IPS-NIHi11 (cell line): ENCODE measurements around the gene ATF7.

Experiments
- DNase-seq: peaks from one replicate; pipeline ENCODE4 v3.0.0; 2012; ENCODE audit warnings: mixed read lengths, low spot score

The ATF7 gene

DNA sequence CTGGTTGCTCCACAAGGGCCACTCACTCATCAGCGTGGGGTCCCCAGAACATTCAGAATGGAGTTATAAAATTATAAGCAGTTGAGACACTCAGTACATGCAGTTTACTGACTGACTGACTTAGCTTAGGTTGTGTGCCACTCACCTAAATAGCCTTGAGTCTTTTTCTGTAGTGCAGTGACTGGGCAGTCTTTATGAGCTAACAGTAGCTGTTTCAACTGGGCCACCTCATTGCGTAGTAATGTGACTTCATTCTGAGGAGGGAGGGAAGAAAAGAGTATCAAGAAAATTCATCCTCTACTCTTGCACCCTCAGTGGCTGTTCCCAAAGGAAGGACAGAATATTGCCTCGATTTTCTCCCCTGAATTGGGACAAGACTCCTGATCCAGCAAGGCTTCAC, 103.1 kb downstream of the ATF7 start:
- DNase-seq: no peak

DNA sequence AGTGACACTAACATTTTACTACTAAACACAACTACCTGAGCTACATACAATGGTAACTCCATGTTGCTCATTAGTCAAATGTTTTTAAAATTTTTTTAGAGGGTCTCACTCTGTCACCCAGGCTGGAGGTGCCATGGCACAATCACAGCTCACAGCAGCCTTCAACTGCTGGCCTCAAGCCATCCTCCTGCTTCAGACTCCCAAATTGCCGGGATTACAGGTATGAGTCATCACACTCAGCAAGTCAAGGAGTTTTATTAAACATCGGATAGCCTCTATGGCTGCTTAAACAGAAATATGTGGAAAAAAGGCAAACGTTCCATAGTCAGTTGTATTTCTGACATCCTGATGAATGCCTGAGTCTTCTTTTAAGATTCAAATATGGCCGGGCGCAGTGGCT, 107.8 kb downstream of the ATF7 start:
- no peak for DNase-seq

DNA sequence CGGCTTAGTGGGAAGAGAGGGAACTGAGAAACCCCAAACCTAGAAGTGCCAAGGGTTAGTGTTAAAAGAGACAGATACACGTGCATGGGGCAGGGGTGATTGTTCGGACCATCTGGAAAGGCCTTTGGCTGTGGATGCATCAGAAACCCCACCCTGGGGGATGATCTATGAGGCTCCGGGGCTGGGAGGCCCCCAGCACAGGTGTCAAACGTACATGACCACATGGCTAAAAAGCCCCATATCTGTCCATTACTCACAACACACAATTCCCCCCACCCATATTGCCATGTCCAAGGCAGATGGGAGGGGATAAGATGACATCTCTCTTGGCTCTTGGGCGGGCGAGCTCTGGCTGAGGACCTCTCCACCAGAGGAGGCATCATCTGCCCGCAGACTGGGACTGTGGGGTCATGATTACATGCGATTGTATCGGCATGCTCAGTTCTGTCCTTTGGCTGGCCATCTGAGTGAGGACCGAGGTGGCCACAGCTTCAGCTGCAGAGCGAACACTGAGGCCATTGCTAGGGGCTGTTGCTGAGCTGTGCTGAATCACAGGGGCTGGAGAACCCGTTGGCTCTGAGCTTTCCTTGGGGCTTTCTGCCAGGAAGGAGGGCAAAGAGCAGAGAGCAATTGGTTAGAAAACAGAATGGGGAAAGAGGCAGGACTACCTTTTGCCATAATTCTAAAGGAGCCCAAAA, 109.3 kb downstream of the ATF7 start:
- no peak for DNase-seq

DNA sequence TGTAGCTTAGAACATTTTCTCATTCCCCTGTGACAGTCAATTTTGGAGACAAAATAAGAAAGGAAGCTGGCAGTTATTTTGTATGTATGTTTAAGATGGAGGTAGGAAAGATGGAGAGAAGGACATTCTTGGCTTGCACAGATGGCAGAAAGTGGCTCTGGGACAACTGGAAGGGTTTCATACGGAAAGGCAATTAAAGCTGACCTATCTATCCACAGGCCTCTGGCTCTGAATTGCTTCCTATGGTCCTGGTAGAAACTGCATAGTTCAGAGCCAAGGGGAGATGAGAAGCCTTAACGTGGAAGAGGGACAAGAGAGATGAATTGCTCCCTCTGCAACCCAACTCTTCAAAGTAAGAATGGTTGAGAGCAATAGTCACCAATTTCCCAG, 110.9 kb downstream of the ATF7 start:
- no peak for DNase-seq

DNA sequence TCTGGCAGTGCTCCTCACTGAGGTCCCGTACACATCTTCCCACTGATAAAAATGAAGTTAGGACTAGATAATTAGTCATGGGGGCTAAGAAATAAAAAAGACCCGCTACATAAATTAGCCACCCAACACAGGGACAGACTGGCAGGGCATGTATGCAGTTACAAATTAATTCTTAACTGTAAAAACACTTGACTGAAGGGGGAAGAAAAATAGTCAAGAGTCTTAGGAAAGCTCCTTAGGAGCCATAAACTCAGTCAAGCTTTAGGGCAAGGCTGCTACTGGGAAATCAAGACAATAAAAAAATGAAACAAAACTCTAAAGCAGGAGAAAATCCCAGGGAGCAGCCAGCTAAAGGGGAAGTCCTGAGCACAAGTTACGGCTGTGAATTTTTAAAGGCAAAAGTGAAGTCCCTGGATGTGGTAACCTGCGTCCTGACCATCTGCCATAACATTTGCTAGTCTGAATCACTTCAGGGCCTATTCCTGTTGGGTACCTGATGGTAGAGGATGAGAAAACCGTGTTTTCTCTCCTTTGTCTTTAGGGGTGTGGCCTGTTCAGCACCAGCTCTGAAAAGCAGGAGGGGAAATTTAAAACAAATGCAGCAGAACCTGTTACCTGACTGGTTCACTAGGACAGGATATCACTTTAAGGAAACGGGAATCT, 111.4 kb downstream of the ATF7 start:
- DNase-seq: no peak

DNA sequence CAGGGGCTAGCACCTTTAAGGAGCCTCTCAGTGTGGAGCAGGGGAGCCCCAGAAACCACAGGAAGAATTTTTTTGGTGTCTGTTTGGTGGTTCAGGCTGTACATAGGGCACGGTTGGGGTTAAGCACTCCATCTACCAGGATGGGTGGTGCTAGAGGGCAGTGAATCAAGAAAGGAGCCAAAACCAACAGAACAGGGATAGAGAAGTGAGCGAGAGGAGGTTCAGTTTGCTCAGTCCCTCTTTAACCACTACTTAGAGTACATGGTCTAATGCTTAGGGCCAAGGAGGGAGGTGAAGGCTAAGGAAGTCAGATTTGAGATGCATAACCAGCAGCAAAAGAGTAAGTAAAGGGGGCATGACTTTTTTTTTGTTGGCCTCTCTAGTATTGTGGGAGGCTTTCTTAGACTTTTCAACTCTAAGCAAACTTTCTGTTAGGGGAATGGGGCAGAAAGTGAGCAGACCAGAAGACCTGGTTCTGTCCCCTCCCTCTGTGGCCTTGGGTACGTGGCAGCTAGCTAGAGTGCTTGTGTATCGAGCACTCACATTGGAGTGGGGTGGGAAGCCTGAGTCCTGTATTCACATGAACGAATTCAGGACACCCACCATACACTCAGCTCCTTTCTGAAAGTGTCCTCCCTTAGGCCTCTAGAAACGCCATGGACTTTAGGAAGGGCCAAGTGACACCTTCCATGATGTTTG, 112.3 kb downstream of the ATF7 start:
- no peak for DNase-seq

DNA sequence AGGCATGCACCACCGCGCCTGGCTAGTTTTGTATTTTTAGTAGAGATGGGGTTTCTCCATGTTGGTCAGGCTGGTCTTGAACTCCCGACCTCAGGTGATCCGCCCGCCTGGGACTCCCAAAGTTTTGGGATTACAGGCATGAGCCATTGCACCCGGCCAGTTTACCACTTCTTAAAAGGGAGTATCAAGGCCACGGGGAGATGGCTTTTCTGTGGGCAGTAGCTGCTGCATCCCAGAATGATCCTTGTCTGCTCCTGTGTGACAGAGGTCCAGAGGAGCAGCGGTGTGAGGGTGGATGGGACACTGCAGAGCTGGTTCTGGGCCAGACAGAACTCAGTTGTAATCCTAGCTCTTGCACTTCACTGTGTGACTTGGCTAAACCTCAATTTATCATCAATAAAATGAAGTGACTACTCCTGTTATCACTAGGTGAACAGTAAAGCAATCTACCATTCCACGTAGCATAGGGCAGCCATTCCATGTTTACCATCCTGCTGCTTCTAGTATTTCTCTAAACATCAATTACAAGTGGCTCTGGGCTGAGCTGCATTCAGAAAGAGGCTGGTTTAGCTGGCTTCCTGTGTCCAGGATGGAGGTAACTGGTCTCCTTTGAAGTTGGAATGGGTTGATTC, 115.9 kb downstream of the ATF7 start:
- no peak for DNase-seq

DNA sequence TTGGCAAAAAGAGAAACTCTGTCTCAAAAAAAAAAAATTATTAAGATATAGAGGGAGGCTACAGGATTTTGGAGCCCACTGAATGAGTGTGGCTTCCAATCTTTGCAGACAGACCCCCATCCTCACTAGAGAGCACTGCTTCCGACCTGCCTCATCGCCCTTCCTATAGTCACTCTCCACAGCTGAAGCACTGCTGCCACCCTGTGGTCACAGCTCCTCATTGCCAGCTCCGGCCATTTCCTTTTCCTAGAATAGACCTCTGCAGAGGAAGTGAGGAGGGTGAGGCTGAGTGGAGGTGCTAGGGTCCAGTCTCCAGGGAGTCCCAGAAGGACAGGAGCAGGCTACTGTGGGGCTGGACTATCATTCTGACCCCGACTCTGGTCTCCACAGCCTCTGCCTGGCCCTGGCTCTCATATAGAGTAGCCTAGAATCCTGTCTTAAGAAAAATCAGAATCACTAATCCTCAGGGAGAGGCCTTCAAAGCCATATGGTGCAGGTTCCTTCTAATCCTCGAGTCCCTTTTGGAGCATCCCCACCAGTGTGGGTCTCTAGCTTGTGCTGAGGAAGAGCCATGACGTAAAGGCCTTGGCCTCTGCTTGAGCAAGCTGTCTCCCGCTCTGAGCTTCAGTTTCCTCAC, 117.5 kb downstream of the ATF7 start:
- DNase-seq: peak; percentile 88

DNA sequence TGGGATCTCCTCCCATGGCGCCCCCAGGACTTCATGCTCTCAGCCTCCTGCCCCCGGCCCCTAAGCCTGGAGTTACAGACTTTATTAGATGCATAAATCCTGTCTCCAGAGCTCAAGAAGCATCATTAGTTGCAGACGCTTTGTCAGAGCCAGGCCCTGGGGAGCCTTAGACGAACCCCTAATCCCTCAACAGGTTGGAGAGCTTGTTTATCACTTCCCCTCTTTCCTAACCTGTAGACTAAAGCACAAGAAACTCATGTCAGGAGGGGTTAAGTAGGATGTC, 118.6 kb downstream of the ATF7 start:
- no peak for DNase-seq

DNA sequence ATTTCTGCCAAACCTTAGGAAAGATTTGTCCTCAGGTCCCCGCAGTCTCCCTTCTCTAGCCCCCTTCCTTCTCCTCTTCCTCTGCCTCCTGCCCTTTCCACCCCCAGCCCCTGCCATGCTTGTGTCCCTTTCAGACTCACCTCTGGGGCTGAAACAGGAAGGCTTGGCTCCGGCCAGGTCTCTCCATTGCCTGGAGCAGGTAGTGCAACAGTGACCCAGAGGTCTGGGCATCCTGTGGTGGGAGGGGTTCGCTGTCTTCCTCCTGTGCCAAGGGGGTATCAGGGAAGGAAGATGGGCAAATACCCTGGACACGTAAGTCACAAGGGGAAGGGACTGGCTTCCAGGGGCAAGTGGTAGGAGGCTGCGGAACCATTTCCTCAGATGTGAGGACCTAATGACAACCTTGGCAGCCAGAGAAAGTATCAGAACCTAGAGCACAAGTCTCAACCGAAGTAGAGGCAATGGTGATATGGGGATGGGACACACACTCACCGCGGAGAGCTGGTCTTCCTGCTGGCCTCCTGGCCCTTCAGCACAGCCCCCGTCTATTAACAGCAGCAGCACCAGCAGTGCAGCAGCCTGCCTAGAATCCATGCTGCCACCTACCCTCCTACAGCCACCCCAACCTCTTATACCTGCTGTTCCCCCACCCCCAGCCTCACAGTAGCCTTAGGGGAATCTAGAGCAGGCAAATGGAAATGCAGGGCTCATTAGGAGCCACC, 119.1 kb downstream of the ATF7 start, which contains the start of gene NPFF:
Gene NPFF (minus strand): TSS at position 604 of the 722 bp plus-strand sequence. CDS start 10 bp downstream, at position 594.
- no peak for DNase-seq

DNA sequence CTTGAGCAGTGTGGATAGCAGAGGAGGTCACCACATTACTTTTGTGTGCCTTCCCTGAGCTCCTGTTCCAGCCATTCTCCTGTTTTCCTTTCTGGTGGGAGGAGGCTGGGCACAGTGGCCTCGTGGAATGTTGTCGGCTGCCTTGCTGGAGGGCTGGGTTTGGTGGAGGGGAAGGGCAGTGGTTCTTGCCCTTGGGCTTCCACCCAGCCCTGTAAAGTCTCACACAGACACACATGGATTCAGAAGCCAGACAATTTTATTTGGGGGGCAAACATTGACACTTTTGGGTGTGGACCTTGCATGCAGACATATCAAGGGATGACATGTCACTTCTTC, 119.8 kb downstream of the ATF7 start:
- DNase-seq: no peak

DNA sequence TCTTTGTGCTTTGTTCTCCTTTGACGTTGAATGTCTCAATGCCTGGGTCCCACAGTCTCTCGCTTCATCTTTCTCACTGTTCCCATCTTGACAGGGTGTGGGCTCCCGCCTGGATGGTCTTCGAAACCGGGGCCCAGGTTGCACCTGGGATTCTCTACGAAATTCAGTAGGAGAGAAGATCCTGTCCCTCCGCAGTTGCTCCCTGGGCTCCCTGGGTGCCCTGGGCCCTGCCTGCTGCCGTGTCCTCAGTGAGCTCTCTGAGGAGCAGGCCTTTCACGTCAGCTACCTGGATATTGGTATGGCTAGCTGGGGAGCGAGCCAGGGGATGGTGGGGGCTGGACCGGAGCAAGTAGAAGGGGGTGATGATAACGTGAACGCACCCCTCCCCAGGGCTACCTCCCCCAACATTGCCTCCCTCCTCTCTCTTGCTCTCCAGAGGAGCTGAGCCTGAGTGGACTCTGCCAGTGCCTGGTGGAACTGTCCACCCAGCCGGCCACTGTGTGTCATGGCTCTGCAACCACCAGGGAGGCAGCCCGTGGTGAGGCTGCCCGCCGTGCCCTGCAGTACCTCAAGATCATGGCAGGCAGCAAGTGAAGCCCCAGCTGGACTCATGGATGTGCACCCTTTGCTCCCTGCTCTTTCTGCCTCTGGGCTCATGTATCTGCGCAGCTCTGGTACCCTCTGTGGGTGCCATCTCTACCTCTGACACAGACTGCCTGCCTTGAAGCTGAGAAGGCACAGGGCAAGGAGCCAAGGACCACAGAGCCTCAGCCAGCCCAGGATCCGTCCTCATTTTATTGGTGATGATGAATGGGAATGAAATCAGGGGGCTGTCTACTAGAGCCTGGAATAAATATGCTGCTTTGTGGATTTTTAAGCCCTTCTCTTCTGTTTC, 120.4 kb downstream of the ATF7 start:
- no peak for DNase-seq

DNA sequence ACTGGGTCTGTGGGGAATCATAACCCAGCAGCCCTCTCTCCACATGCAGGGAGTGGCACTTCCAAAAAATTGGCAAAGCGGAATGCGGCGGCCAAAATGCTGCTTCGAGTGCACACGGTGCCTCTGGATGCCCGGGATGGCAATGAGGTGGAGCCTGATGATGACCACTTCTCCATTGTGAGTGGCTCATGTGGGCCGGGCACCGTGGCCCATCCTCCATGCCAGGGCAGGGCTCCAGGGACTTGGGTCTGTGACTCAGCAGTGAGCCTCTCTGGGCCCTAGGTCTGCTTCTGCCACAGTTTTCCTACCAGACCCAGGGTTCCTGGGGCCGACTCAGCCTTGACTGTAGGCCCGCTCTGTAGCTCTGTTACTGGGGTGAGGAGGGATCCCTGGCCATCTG, 121.1 kb downstream of the ATF7 start:
- no peak for DNase-seq

DNA sequence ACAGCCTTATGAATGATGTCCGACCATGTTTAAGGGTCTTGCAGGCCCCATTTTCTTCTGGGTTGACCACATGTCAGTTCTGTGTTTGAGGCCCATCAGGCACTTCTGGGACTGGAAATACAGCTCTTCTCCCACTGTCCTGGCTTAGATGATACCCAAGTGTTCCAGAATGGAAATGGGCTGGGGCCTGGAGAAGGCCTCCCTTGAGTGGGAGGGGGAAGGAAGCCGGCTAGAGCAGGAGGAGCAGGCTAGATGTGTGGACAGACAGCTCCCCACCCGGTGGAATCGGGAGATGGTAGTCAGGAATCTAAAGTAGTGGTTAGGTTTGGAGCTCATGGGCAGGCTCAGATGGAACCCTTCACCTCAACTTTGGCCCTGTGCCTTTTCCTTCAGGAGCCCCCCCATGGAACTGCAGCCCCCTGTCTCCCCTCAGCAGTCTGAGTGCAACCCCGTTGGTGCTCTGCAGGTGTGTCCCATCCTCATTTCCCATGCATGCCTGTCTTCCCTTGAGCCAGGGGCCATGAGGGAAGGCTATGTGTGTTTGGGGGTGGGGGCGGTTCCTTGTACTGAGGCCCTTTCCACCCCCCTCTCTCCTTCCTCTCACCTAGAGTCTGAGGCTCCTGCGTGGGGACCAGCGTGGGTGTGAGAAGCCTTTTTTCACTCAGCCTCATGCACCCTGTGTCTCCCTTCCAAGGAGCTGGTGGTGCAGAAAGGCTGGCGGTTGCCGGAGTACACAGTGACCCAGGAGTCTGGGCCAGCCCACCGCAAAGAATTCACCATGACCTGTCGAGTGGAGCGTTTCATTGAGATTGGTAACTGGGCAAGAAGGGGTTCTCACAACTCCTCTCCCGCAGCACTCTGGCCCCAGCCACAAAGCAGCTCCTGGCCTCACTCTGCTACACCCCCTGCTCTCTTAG, 121.9 kb downstream of the ATF7 start:
- no peak for DNase-seq

DNA sequence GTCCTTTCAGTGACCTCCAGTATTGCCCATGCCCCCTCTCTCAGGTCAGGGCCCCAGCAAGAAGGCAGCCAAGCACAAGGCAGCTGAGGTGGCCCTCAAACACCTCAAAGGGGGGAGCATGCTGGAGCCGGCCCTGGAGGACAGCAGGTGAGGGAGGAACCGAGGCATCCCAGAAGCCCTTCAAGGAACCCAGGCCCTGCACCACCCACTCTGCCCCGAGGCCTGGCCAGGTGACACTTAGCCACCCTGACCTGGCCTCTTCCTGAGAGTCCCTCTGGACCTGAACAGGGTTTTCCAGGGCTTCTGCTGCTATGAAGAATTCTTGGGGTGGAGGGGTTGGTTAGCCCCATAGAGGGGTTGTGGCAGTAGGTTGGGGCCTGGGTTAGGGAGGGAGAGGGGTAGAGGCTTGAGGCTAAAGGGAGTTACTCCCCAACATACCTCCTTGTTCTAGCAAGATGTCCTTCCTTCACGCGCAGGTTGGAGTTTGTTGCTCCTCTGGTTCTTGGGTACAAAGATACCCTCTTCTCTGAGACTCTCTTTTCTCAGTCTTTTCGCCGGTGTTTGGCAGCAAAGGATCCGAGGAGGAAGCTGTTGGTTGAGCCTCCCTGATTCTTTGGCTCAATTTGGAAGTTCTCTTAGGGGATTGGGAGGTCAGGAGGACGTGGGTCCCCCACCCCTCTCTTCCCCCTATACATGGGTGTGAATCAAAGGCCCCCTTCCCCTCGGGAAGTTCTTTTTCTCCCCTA, 123.0 kb downstream of the ATF7 start:
- DNase-seq: no peak

DNA sequence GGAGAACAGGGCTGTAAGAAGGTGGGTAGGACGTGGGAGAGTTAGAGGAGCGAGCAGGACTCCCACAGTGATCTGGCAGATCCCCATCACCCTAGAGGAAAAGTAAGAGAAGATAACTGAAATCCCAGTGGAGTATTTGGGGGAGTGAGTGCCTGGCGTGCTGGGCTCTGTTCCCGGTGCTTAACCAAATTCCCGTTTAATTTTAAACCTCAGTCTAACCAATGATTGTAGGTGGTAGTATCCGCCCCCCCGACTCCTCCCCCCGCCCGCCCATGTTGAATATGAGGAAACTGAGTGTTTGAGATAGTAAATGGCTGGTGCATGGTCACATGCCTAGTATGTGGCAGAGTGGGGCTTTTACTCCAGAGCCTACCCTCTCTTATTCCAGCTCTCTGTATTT, 123.9 kb downstream of the ATF7 start:
- no peak for DNase-seq

DNA sequence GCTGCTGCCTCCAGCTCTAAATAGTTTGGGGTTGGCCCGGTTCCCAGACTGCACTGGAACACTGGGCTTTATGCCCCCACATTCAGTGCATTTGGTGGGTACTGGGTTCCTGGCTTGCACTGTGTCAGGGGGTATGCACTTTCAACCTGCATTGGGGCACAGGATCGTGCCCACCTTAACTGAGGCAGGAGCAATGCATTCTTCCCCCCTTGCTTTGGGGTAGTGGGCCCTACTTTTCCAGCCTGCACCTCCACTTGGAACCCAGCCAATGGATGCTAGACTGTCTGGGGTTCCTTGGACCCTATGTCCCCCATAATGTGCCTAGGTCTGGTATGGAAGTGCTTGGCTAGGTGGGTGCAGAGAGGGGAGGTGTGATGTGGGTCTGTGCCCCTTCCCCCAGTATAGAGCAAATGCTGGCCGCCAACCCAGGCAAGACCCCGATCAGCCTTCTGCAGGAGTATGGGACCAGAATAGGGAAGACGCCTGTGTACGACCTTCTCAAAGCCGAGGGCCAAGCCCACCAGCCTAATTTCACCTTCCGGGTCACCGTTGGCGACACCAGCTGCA, 124.5 kb downstream of the ATF7 start:
- no peak for DNase-seq

DNA sequence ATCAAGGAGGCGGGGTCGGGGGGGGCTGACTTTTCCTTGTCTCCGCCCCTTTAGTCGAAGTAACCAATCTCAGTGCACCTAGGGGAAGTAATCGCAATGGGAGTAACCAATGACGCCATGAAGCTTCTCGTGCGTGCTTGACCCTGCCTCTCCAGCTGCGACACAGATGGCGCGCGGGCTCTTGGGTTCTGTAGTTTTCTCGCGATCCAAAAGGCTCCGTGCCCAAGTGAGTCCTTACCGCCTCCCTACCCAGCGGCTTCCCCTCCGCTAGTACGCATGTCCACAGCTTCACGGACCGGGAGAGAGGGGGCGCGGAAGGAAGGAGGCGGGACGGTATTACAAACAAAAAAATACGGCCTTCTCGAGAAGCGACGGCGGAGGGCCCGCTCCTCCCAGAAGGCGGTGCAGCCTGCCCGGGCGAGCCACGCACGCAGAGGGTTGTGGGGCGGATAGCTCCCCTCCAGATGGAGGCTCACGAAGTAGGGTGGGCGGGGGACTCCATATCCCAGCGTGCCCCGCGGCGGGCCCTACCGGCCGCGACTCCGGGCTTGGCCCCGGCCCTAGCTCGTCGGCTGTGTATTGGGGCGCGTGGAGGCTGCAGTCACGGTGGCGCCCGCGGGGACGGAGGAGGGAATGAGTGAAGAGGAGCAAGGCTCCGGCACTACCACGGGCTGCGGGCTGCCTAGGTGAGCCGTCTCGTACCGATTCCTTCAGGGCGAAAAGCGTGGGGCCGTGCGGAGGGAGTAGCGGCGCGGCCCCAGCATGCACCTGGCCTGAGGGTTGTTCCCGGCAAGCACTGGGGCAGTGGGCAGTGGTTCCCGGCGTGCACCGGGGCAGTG, 125.2 kb downstream of the ATF7 start, which contains the start of gene TARBP2:
Gene TARBP2 (plus strand): TSS at position 508 of the 839 bp plus-strand sequence. CDS start 126 bp downstream, at position 634.
- peak; percentile 92 for DNase-seq
